Transverse colon (tissue), 4 donors: ENCODE results near the gene UBE2Q1. TPM values are rescaled to one million over a fixed set of nuclear protein-coding genes. Genes with fewer than 3 reads are reported as not detected.
A peak's percentile ranks its signal among the peaks of the same experiment; 100 is the strongest.

Source experiments
- DNase-seq: peaks from one replicate; pipeline ENCODE4 v3.0.0-alpha.2; 2019
- H3K27ac ChIP-seq, 4 donors: fragments of 200-600 bp; sonication (generic); 2 replicates each; pipeline ENCODE4 v1.5.1; 2016 to 2018; ENCODE audit warnings: inconsistent platforms in 4 of 4
- H3K27me3 ChIP-seq: fragments of 200-600 bp; sonication (generic); 2 replicates; pipeline ENCODE4 v1.5.1; 2017; ENCODE audit warnings: inconsistent platforms
- H3K36me3 ChIP-seq, 4 donors: fragments of 200-600 bp; sonication (generic); 2 replicates each; pipeline ENCODE4 v1.5.1; 2017 to 2019; ENCODE audit warnings: inconsistent platforms in 4 of 4
- H3K4me1 ChIP-seq, 4 donors: fragments of 200-600 bp; sonication (generic); 2 replicates each; pipeline ENCODE4 v1.5.1; 2017 to 2020; ENCODE audit warnings: inconsistent platforms in 4 of 4
- H3K4me3 ChIP-seq, 4 donors: fragments of 200-600 bp; sonication (generic); 1 replicate in 1 of 4; 2 replicates in 3 of 4; pipeline versions ENCODE4 v1.5.1 to v1.6.1; 2017 to 2019; ENCODE audit warnings: inconsistent platforms in 4 of 4
- H3K9me3 ChIP-seq, 2 donors: fragments of 200-600 bp; sonication (generic); 2 replicates each; pipeline ENCODE4 v1.5.1; 2017 to 2019; ENCODE audit warnings: inconsistent platforms in 2 of 2
- CTCF ChIP-seq, 5 experiments: fragments of 200-600 bp in 3 of 5; fragments of 450-650 bp in 2 of 5; sonication (generic) in 3 of 5; IDR thresholded peaks; 1 replicate in 2 of 5; 2 replicates in 3 of 5; pipeline ENCODE4 v1.5.1; 2016 to 2017; ENCODE audit warnings: antibody characterized with exemption in 5 of 5, inconsistent platforms in 3 of 5, mild to moderate bottlenecking in 2 of 5, moderate library complexity in 1 of 5
- EP300 ChIP-seq: sonication (generic); formaldehyde crosslinking; IDR thresholded peaks from one replicate; pipeline ENCODE4 v1.6.1; 2017; ENCODE audit warnings: antibody characterized with exemption, low read depth
- POLR2A ChIP-seq: fragments of 450-650 bp; IDR thresholded peaks from one replicate; pipeline ENCODE4 v1.6.1; 2016; ENCODE audit warnings: antibody characterized with exemption, mild to moderate bottlenecking, moderate library complexity
- POLR2AphosphoS5 ChIP-seq, 3 donors: sonication (generic); formaldehyde crosslinking; IDR thresholded peaks; one replicate each; pipeline ENCODE4 v1.6.1; 2016; ENCODE audit warnings: antibody characterized with exemption in 3 of 3
- WGBS, 2 donors: methylation state at CpG; one replicate each; pipeline ENCODE4 v1.1.5; 2018; ENCODE audit warnings: low coverage in 1 of 2; 5-methylcytosine and 5-hydroxymethylcytosine counted together
- in situ Hi-C, 4 donors: fragments of 200-750 bp; cut with MboI; loops; one replicate each; pipeline versions ENCODE4 v1.15.0 to v1.15.1; 2017; ENCODE audit warnings: low sequenced_read_pairs in 3 of 4, low pct_ligation_motif_present in 1 of 4, low pct_unique_long_range_greater_than_20kb in 1 of 4
- intact Hi-C: fragments of 100-400 bp; cut with DNase I; formaldehyde crosslinking; loops from one replicate; pipeline ENCODE4 v1.15.1; 2023; ENCODE audit warnings: low total_unique reads
- total RNA-seq, 4 donors: library from RNA; depleted of rRNA; stranded (reverse); fragments of >200 nt; gene quantifications; one replicate each; pipeline ENCODE4 v1.1.0, GENCODE V29; 2016

The UBE2Q1 gene
- total RNA-seq, 4 donors from 2014 or later, result 10.1 to 33.9 (median 26.6) TPM

- Histone ChIP-seq H3K27me3 (no peaks in the 10 kb centered on the region), H3K4me3 (no peak overlapping the region), H3K4me1 (no peaks in the 10 kb centered on the region), H3K27ac (peak overlapping the region in 1 of 4 donors; percentile 25), H3K36me3 (no peaks in the 10 kb centered on the region), H3K9me3 (peaks cover 0 to 3% of the 10 kb centered on the region in 2 donors)
- in situ Hi-C loops, result no loop called here
- DNase-seq, result no peak
- WGBS, 2 donors, result 26 to 59% methylated on average over 3 of the region's 3 CpGs
- TF ChIP-seq POLR2AphosphoS5 (IDR thresholded peaks at IDR 0.05), result no peak
- TF ChIP-seq EP300, result no peak
- TF ChIP-seq CTCF (IDR thresholded peaks at IDR 0.05), result no peak
- no peak for TF ChIP-seq POLR2A
- intact Hi-C loops, result no loop called here
Measured at GRCh38 chr1:154520333-154520732, 38.1 kb downstream of the UBE2Q1 start.

GRCh38 chr1:154519591-154519991 is 38.9 kb downstream of the UBE2Q1 start:
- Histone ChIP-seq H3K36me3 (no peaks in the 10 kb centered on the region), H3K9me3 (peaks cover 0 to 3% of the 10 kb centered on the region in 2 donors), H3K27me3 (no peaks in the 10 kb centered on the region), H3K4me1 (no peaks in the 10 kb centered on the region), H3K4me3 (no peak overlapping the region), H3K27ac (peak overlapping the region in 3 of 4 donors; percentile 25 to 32 (median 25))
- no peak for TF ChIP-seq POLR2AphosphoS5 (IDR thresholded peaks at IDR 0.05)
- TF ChIP-seq POLR2A, result no peak
- no peak for TF ChIP-seq EP300
- TF ChIP-seq CTCF (IDR thresholded peaks at IDR 0.05), result no peak
- no peak for DNase-seq
- in situ Hi-C loops (no loop called here), intact Hi-C loops (no loop called here)
- WGBS, 2 donors, result 75 to 79% methylated on average over 5 to 9 of the region's 9 CpGs

GRCh38 chr1:154517661-154518060 is 40.8 kb downstream of the UBE2Q1 start:
- H3K36me3 ChIP-seq, result no peaks in the 10 kb centered on the region
- in situ Hi-C loops, result no loop called here
- H3K4me1 ChIP-seq, result no peaks in the 10 kb centered on the region
- DNase-seq, result no peak
- H3K4me3 ChIP-seq, result no peak overlapping the region
- intact Hi-C loops, result no loop called here
- WGBS, 2 donors, result 94 to 100% methylated on average over 3 to 11 of the region's 11 CpGs
- no peak overlapping the region for H3K27ac ChIP-seq
- no peaks in the 10 kb centered on the region for H3K9me3 ChIP-seq
- TF ChIP-seq POLR2AphosphoS5 (IDR thresholded peaks at IDR 0.05) (no peak), CTCF (IDR thresholded peaks at IDR 0.05) (no peak), EP300 (no peak), POLR2A (no peak)
- peaks cover 3% of the 10 kb centered on the region for H3K27me3 ChIP-seq

GRCh38 chr1:154514066-154514553 is 44.4 kb downstream of the UBE2Q1 start:
- in situ Hi-C loops (no loop called here), intact Hi-C loops (no loop called here)
- peaks cover 3% of the 10 kb centered on the region for H3K27me3 ChIP-seq
- no peak for DNase-seq
- no peak overlapping the region for H3K27ac ChIP-seq
- no peak for TF ChIP-seq POLR2AphosphoS5 (IDR thresholded peaks at IDR 0.05)
- TF ChIP-seq EP300, result no peak
- no peak for TF ChIP-seq POLR2A
- no peak for TF ChIP-seq CTCF (IDR thresholded peaks at IDR 0.05)
- H3K4me1 ChIP-seq, result no peaks in the 10 kb centered on the region
- H3K36me3 ChIP-seq, result no peaks in the 10 kb centered on the region
- WGBS, 2 donors, result 84 to 91% methylated on average over 7 of the region's 7 CpGs
- H3K9me3 ChIP-seq, result no peaks in the 10 kb centered on the region
- no peak overlapping the region for H3K4me3 ChIP-seq
